Astrocyte (in vitro differentiated cells and primary cell): ENCODE measurements around the gene AJAP1. TPM values are rescaled to one million over a fixed set of nuclear protein-coding genes. Genes with fewer than 3 reads are reported as not detected.

Experiments used
- DNase-seq: peaks from one replicate; pipeline ENCODE4 v3.0.0-alpha.2; 2010; ENCODE audit warnings: low read depth
- FAIRE-seq: peaks from 2 replicates; lab custom pipeline; 2011; peaks lifted over from hg19 to GRCh38; lab: Jason Lieb, UNC
- H2AFZ ChIP-seq: 2 replicates; pipeline ENCODE4 v1.6.0; 2012; ENCODE audit warnings: low read depth, low read length, inconsistent platforms
- H3K27ac ChIP-seq: 2 replicates; pipeline ENCODE4 v1.5.1; 2011; ENCODE audit warnings: low read depth, low read length, inconsistent platforms
- H3K27me3 ChIP-seq: 2 replicates; pipeline ENCODE4 v1.6.0; 2011; ENCODE audit warnings: low read length, inconsistent platforms; ENCODE audit not compliant: insufficient read depth
- H3K36me3 ChIP-seq: 2 replicates; pipeline ENCODE4 v1.5.1; 2011; ENCODE audit warnings: low read length, inconsistent platforms; ENCODE audit not compliant: insufficient read depth
- H3K4me1 ChIP-seq: 2 replicates; pipeline ENCODE4 v1.5.1; 2011; ENCODE audit warnings: low read length, inconsistent platforms; ENCODE audit not compliant: insufficient read depth
- H3K4me2 ChIP-seq: 2 replicates; pipeline ENCODE4 v1.6.0; 2012; ENCODE audit warnings: low read length, inconsistent platforms
- H3K4me3 ChIP-seq: 2 replicates; pipeline ENCODE4 v1.5.1; 2011; ENCODE audit warnings: low read depth, mild to moderate bottlenecking, low read length, inconsistent platforms; ENCODE audit not compliant: insufficient read depth
- H3K79me2 ChIP-seq: 2 replicates; pipeline ENCODE4 v1.6.0; 2012; ENCODE audit warnings: mild to moderate bottlenecking, low read length, inconsistent platforms; ENCODE audit not compliant: insufficient read depth
- H3K9ac ChIP-seq: 2 replicates; pipeline ENCODE4 v1.6.0; 2012; ENCODE audit warnings: mild to moderate bottlenecking, low read length, inconsistent platforms
- H3K9me3 ChIP-seq: 2 replicates; pipeline ENCODE4 v1.5.1; 2012; ENCODE audit warnings: low read depth, mild to moderate bottlenecking, low read length, inconsistent platforms; ENCODE audit not compliant: insufficient read depth
- H4K20me1 ChIP-seq: 2 replicates; pipeline ENCODE4 v1.6.0; 2012; ENCODE audit warnings: low read length, inconsistent platforms; ENCODE audit not compliant: insufficient read depth
- H3K27ac Mint-ChIP-seq: one replicate; pipeline ENCODE4 v1.8.0; 2021; ENCODE audit warnings: mild to moderate bottlenecking, mixed read lengths; ENCODE audit not compliant: unreplicated experiment
- H3K27me3 Mint-ChIP-seq: one replicate; pipeline ENCODE4 v1.8.0; 2021; ENCODE audit warnings: low read depth, mixed read lengths; ENCODE audit not compliant: unreplicated experiment
- H3K36me3 Mint-ChIP-seq: one replicate; pipeline ENCODE4 v1.8.0; 2021; ENCODE audit warnings: low read depth, mixed read lengths; ENCODE audit not compliant: unreplicated experiment
- H3K4me1 Mint-ChIP-seq: one replicate; pipeline ENCODE4 v1.8.0; 2021; ENCODE audit warnings: low read depth, mixed read lengths; ENCODE audit not compliant: unreplicated experiment
- H3K4me3 Mint-ChIP-seq: one replicate; pipeline ENCODE4 v1.8.0; 2021; ENCODE audit warnings: mild to moderate bottlenecking, moderate library complexity, mixed read lengths; ENCODE audit not compliant: unreplicated experiment
- H3K9me3 Mint-ChIP-seq: one replicate; pipeline ENCODE4 v1.8.0; 2021; ENCODE audit warnings: mild to moderate bottlenecking, mixed read lengths; ENCODE audit not compliant: unreplicated experiment
- EZH2 ChIP-seq: IDR thresholded peaks from 2 replicates; pipeline ENCODE4 v1.6.1; 2012; ENCODE audit warnings: mild to moderate bottlenecking, low read length, inconsistent platforms; ENCODE audit not compliant: insufficient read depth
- total RNA-seq: library from RNA; stranded (reverse); gene quantifications from 2 replicates; pipeline ENCODE4 v1.2.1, GENCODE V29; 2021
- TF ChIP-seq, protein P1 (sequence below): IDR thresholded peaks from 2 replicates; pipeline ENCODE4 v1.5.1; 2011; ENCODE audit warnings: low read depth, mild to moderate bottlenecking, inconsistent platforms, low read length, moderate library complexity; ENCODE audit not compliant: insufficient read depth

The AJAP1 gene
- total RNA-seq, 1 donor from 2014 or later: 0.34 TPM

DNA sequence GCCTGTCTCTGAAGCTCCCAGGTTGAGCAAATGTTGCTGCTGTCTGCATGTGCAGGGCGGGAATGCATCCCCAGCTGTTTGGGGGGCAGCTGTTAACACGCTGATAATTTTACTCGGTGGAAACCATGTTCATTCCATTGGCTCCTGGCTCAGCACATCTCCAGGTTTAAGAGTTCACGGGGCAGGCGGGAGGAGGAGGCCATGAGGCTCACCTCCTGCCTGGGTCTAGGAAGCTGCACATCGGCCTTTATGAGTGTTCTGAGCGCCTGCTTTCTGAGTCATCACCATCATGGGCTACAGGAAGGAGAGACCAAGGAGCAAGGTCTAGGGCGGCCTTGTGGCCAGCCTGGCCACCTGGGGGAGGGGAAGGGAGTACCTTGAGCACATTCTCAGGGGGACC, 29.7 kb downstream of the AJAP1 start:
- Histone ChIP-seq H3K27ac (no peak overlapping the region), H4K20me1 (no peaks in the 10 kb centered on the region), H3K4me3 (no peak overlapping the region), H3K4me2 (no peak overlapping the region), H2AFZ (no peak overlapping the region), H3K4me1 (no peaks in the 10 kb centered on the region), H3K9me3 (peaks cover 10% of the 10 kb centered on the region), H3K36me3 (no peaks in the 10 kb centered on the region), H3K27me3 (no peaks in the 10 kb centered on the region), H3K9ac (no peak overlapping the region), H3K79me2 (no peaks in the 10 kb centered on the region)
- DNase-seq (no peak), FAIRE-seq (no peak)
- H3K4me3 Mint-ChIP-seq: no peak overlapping the region
- no peaks in the 10 kb centered on the region for H3K9me3 Mint-ChIP-seq
- peaks cover 40% of the 10 kb centered on the region for H3K27me3 Mint-ChIP-seq
- H3K36me3 Mint-ChIP-seq: no peaks in the 10 kb centered on the region
- TF ChIP-seq, protein P1, sequence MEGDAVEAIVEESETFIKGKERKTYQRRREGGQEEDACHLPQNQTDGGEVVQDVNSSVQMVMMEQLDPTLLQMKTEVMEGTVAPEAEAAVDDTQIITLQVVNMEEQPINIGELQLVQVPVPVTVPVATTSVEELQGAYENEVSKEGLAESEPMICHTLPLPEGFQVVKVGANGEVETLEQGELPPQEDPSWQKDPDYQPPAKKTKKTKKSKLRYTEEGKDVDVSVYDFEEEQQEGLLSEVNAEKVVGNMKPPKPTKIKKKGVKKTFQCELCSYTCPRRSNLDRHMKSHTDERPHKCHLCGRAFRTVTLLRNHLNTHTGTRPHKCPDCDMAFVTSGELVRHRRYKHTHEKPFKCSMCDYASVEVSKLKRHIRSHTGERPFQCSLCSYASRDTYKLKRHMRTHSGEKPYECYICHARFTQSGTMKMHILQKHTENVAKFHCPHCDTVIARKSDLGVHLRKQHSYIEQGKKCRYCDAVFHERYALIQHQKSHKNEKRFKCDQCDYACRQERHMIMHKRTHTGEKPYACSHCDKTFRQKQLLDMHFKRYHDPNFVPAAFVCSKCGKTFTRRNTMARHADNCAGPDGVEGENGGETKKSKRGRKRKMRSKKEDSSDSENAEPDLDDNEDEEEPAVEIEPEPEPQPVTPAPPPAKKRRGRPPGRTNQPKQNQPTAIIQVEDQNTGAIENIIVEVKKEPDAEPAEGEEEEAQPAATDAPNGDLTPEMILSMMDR: no peak
- TF ChIP-seq EZH2: no peak
- H3K4me1 Mint-ChIP-seq: peaks cover 4% of the 10 kb centered on the region
- H3K27ac Mint-ChIP-seq: no peak overlapping the region

DNA sequence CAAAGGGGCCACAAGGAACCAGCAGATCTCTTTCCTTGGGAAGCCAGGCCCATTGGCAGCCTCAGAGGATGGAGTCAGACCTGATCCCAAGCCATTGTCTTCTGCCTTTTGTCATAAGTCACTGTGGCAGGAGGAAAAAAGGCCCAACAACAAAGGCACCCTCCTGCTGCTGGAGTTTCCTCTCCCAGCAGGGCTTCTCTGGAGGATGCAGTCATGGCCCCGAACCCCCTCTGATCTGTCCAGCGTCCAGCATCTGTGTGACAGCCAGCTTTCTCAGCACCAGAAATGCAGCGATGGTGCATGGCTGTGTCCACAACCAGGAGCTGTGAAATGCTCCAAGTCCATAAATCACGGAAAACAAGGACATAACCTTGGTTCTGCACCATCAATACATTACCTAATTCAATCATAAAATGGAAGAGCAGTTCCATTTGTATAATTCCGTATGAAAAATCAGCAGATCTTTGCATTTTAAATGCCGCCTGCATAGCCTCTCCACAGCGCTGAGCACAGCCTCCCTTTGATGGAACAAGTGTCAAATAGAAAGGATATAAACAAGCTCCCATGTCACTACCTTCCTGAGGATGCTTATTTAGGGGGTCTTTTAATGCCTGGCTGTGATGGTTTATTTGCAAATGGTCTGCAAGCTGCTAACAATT, 30.6 kb downstream of the AJAP1 start:
- Histone ChIP-seq H3K4me2 (no peak overlapping the region), H3K4me3 (no peak overlapping the region), H4K20me1 (no peaks in the 10 kb centered on the region), H3K36me3 (no peaks in the 10 kb centered on the region), H3K9me3 (peaks cover 7% of the 10 kb centered on the region), H3K27me3 (no peaks in the 10 kb centered on the region), H2AFZ (no peak overlapping the region), H3K27ac (no peak overlapping the region), H3K4me1 (no peaks in the 10 kb centered on the region), H3K79me2 (no peaks in the 10 kb centered on the region), H3K9ac (no peak overlapping the region)
- FAIRE-seq (no peak), DNase-seq (no peak)
- TF ChIP-seq EZH2: no peak
- TF ChIP-seq, protein P1: no peak
- H3K27ac Mint-ChIP-seq: no peak overlapping the region
- peaks cover 43% of the 10 kb centered on the region for H3K27me3 Mint-ChIP-seq
- H3K4me3 Mint-ChIP-seq: no peak overlapping the region
- H3K36me3 Mint-ChIP-seq: no peaks in the 10 kb centered on the region
- H3K4me1 Mint-ChIP-seq: peaks cover 4% of the 10 kb centered on the region
- H3K9me3 Mint-ChIP-seq: no peaks in the 10 kb centered on the region

DNA sequence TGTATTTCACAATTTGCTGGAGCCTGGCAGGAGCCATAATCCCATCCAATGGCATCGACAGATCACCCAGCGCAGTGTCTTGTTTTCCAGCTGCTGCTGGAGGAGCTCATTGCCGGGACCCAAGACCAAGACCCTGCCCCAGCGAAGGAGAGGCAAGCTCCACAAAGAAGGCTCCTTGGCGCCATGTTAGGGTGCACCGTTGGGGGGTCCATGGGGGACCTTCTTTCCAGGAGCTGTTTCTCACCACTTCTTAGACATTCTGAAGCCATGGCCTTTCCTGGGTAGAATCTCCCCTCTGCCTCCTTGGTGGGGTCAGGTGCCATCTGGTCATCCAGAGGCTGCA, 31.1 kb downstream of the AJAP1 start:
- H3K27ac ChIP-seq: no peak overlapping the region
- no peak for TF ChIP-seq EZH2
- TF ChIP-seq, protein P1: no peak
- peaks cover 43% of the 10 kb centered on the region for H3K27me3 Mint-ChIP-seq

More for the DNA sequence above, 31.1 kb downstream of the AJAP1 start:
- Histone ChIP-seq H3K4me3 (no peak overlapping the region), H3K9ac (no peak overlapping the region), H2AFZ (no peak overlapping the region), H3K9me3 (peaks cover 6% of the 10 kb centered on the region), H3K79me2 (no peaks in the 10 kb centered on the region), H3K4me1 (no peaks in the 10 kb centered on the region), H4K20me1 (no peaks in the 10 kb centered on the region), H3K27me3 (no peaks in the 10 kb centered on the region), H3K36me3 (no peaks in the 10 kb centered on the region), H3K4me2 (no peak overlapping the region)
- no peaks in the 10 kb centered on the region for H3K36me3 Mint-ChIP-seq
- no peaks in the 10 kb centered on the region for H3K9me3 Mint-ChIP-seq
- no peak overlapping the region for H3K27ac Mint-ChIP-seq
- FAIRE-seq: no peak
- H3K4me3 Mint-ChIP-seq: no peak overlapping the region
- peaks cover 4% of the 10 kb centered on the region for H3K4me1 Mint-ChIP-seq
- DNase-seq: no peak
